NCI-H774 (cell line): Measurements from ENCODE around the gene SPDL1.

Source experiments
- DNase-seq: peaks from one replicate; lab custom pipeline; 2025; lab: John Stamatoyannopoulos, UW

SPDL1 gene

DNA sequence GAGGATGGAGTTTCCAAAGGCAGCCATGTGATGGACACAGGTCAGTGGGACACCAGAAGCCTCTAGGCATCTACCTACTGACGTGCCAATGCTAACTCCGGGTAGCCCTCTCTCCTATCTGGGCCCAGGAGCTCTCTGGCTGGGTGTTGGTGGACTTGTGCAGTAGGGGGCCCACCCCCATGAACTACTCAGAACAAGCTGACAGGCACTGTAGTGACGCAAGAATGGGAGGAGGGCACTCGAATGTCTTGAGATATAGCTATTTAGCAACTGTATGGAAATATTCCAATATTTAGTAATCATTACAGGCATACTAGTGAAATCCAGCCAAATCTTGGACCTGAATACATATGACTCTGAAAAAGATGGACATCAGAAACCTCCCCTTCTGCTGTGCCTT, 47.8 kb downstream of the SPDL1 start:
- no peak for DNase-seq

DNA sequence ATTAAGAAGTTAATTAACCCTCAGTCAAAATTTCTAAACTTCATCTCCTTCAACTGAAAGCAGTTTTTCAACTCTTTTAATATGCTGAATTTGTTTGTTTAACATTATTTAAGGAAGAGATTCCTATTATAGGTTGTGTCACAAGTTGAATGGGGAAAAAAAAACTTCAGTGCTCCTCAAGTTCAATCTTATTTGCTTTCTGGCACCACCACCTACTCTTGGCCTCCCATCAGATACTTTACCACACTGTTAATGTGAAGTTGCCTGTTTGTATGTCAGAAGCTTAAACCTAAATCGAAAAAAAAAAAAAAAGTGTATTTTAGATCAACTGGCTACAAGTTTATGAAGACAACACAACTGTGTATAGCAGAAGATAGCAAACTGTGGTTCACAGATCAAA, 49.4 kb downstream of the SPDL1 start:
- DNase-seq = no peak

DNA sequence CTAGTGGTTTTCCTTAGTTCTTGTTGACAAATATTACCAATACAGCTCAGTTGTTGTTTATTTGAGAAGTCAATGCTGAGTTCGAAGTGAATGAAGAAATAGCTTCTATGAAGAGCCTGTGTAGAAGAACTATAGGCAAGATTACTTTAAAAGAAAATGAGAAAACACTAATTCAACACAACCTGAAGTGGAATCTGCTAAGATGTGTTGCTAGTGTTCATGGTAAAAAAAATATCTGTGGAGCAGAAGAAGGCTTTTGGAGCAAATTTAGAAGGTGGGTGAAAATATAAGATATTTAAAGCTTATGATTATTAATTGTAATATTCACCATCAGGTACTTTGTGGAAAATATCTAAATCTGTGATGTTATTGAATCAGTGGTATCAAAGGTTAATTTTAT, 51.0 kb downstream of the SPDL1 start:
- no peak for DNase-seq

GRCh38 chr5:169635936-169636335, 52.4 kb downstream of the SPDL1 start:
- no peak for DNase-seq

GRCh38 chr5:169636477-169637084, 53.0 kb downstream of the SPDL1 start:
- no peak for DNase-seq

DNA sequence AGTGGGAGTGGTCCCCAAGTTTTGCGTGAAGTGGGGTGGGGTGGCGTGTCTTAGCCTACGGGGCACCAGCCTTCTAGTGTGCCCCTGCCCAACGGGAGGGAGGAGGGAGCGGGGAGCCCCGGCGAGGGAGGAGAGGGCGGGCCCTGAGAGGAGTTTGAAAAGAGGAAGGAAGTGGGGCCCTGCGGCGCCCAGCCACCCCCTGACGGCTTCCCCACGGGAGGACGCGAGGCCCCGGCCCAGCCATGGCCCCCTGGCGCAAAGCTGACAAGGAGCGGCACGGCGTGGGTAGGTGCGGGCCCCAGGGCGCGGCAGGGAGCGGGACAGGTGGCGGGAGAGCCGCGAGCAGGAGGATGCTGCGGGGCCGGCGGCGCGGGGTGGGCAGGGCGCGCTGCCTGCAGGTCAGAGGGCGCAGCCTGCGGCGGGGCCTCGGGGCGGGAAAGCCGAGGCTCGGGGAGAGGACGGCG, 53.5 kb downstream of the SPDL1 start, which contains the start of gene DOCK2:
Gene DOCK2, plus strand, starts transcription at position 191 of the 464 bp plus-strand sequence. Its CDS starts 52 bp downstream, at position 243.
- no peak for DNase-seq

DNA sequence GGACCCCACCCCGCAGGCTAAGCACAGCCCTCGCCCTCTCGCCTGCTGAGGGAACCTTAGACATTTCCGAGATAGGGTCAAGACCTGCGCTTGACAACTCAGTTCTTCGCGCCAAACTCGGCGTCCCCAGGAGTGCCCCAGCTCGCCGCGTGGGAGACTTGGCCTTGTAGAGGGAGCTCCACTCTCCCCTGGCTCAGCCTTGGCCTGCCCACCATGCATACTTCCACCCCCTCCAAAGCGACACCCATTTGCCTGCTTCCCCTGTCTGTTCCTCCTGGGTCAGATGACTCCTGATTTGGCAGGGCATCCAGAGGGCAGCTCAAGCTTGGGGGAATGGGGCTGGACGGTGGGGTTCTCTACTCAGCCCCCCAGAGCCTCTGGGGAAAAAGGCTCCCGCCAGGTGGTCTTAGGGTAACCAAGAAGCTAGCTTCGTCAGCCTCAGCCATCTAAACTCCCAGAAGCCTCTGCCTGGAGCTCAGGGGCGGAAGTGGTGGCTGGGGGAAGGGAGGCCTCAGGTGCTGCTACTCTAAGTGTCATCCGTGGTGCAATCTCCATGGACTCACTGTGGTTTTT, 54.1 kb downstream of the SPDL1 start:
- DNase-seq = no peak

DNA sequence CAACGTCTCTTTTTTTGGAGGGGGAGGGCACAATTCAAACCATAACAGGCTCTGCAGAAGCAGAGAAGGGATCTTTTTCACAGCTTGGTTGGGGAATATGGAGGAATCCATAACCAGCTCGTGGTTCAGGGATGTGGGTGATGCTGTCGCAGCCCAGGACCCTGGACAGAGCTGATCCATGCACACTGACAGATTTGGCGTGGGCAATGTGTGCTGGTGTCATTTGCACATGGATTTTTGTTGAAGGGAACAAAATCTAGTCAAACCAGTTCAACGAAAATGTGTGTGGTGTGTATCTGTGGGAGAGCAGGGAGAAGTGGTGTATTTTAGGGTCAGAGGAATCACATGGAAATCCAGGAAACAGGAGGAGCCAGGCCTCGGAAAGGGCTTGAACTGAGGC, 57.7 kb downstream of the SPDL1 start:
- no peak for DNase-seq

GRCh38 chr5:169646856-169647255, 63.3 kb downstream of the SPDL1 start:
- DNase-seq = no peak

- DNase-seq = no peak
Measured at GRCh38 chr5:169647566-169647965, 64.0 kb downstream of the SPDL1 start.

GRCh38 chr5:169648725-169649310, 65.2 kb downstream of the SPDL1 start:
- no peak for DNase-seq

DNA sequence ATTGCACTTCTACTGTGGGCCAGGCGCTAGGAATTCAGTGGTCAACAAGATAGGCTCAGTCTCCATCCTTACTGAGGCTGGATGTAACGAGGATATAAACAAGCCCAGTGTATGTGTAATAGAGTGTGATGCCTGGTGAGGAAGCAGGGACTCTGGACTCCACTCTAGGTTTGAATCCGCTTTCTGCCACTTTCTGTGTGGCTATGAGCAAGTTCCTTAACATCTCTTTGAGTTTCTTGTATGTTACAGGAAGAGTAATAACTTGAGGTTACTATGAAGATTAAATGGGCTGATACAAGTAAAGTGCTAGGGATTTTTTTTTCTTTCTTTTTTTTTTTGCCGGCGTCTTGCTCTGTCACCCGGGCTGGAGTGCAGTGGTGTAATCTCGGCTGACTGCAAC, 65.9 kb downstream of the SPDL1 start:
- no peak for DNase-seq

DNA sequence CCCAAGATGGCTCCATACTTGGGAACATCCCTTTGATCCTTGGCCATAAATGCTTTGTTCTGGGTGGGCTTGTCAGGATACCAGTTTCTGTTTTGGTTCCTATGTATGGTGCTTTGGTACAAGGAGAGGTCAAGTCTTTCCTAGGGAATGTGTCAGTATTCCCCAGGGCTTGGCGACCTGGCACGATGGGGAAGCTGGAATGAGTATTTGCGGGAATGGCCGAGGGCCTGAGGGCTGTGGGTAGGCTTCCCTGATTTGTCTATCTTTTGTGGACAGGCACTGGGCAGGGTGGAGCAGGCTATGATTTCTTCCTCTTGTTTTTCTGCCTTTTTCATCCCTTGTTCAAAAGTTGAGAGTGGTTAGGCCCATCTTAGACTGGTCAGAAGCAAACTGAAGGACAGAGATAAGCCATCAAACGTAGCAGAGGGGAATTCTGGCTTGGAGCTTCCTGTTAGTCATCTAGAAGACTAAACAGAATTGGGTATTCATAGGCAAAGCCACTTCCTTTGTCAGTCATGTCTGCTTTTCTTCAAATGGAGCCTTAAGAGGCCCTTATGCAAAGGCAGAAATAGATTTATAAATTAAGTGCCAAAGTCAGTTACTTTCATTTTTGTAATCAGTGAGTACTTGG, 67.2 kb downstream of the SPDL1 start:
- DNase-seq = no peak

- no peak for DNase-seq
Measured at GRCh38 chr5:169651526-169651925, 68.0 kb downstream of the SPDL1 start.

DNA sequence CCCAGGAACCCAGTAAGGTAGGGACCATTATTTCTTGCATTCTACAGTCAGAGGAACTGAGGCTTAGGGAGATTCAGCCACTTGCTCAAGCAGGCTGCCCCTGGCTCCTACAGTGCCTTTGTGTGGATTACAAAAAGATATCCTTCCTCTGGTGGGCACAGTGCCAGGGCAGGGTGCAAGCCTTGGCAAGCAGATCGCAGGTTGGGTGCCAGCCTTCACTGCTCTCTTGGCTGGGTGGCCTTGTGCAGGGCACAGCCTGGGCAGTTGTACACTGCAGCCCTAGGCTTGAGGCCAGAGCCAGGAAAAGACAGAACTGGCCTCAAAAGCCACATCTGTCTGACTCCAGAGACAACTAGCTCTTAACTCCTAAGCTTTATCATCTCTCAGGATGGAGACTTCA, 68.5 kb downstream of the SPDL1 start:
- no peak for DNase-seq

- DNase-seq = no peak
Measured at GRCh38 chr5:169653091-169653490, 69.5 kb downstream of the SPDL1 start.
